Nephron progenitor cell (in vitro differentiated cells): ENCODE measurements around the gene AK1.

Experiments used
- DNase-seq: peaks from one replicate; pipeline ENCODE4 v3.0.0; 2021
- H3K27ac Mint-ChIP-seq: 2 replicates; pipeline ENCODE4 v1.8.0; 2021; ENCODE audit warnings: mild to moderate bottlenecking, moderate library complexity, mixed read lengths
- H3K27me3 Mint-ChIP-seq: 2 replicates; pipeline ENCODE4 v1.8.0; 2021; ENCODE audit warnings: mild to moderate bottlenecking, low read depth, mixed read lengths; ENCODE audit not compliant: poor library complexity
- H3K36me3 Mint-ChIP-seq: 2 replicates; pipeline ENCODE4 v1.8.0; 2021; ENCODE audit warnings: low read depth, mixed read lengths
- H3K4me1 Mint-ChIP-seq: 2 replicates; pipeline ENCODE4 v1.8.0; 2021; ENCODE audit warnings: mixed read lengths
- H3K4me3 Mint-ChIP-seq: 2 replicates; pipeline ENCODE4 v1.8.0; 2021; ENCODE audit warnings: mild to moderate bottlenecking, moderate library complexity, mixed read lengths
- H3K9me3 Mint-ChIP-seq: 2 replicates; pipeline ENCODE4 v1.8.0; 2021; ENCODE audit warnings: mild to moderate bottlenecking, moderate library complexity, mixed read lengths
- CTCF ChIP-seq: fragments of 200-600 bp; sonication (generic); IDR thresholded peaks from 2 replicates; pipeline ENCODE4 v1.5.0; 2021; ENCODE audit warnings: antibody characterized with exemption

AK1 gene

GRCh38 chr9:127863191-127863621, 14.3 kb downstream of the AK1 start:
- DNase-seq: no peak
- TF ChIP-seq CTCF: no peak
- no peak overlapping the region for H3K27ac Mint-ChIP-seq
- H3K27me3 Mint-ChIP-seq: peaks cover 9% of the 10 kb centered on the region
- H3K36me3 Mint-ChIP-seq: no peaks in the 10 kb centered on the region
- H3K9me3 Mint-ChIP-seq: no peaks in the 10 kb centered on the region
- no peak overlapping the region for H3K4me3 Mint-ChIP-seq
- peaks cover 68% of the 10 kb centered on the region for H3K4me1 Mint-ChIP-seq

- DNase-seq: no peak
- Mint-ChIP-seq H3K27me3 (peaks cover 9% of the 10 kb centered on the region), H3K9me3 (no peaks in the 10 kb centered on the region), H3K4me3 (no peak overlapping the region), H3K36me3 (no peaks in the 10 kb centered on the region), H3K4me1 (peaks cover 68% of the 10 kb centered on the region), H3K27ac (no peak overlapping the region)
- TF ChIP-seq CTCF: no peak
These were observed 15.1 kb downstream of the AK1 start for GRCh38 chr9:127862075-127863011.

- no peak for DNase-seq
- TF ChIP-seq CTCF: no peak
- H3K27me3 Mint-ChIP-seq: peaks cover 9% of the 10 kb centered on the region
- H3K9me3 Mint-ChIP-seq: no peaks in the 10 kb centered on the region
- peaks cover 70% of the 10 kb centered on the region for H3K4me1 Mint-ChIP-seq
- H3K36me3 Mint-ChIP-seq: no peaks in the 10 kb centered on the region
- no peak overlapping the region for H3K4me3 Mint-ChIP-seq
- H3K27ac Mint-ChIP-seq: peak overlapping the region; percentile 54
These were observed 16.7 kb downstream of the AK1 start for GRCh38 chr9:127860779-127861178.

- no peak for DNase-seq
- Mint-ChIP-seq H3K27ac (peak overlapping the region; percentile 54), H3K4me1 (peaks cover 67% of the 10 kb centered on the region), H3K9me3 (no peaks in the 10 kb centered on the region), H3K36me3 (no peaks in the 10 kb centered on the region), H3K27me3 (peaks cover 9% of the 10 kb centered on the region), H3K4me3 (no peak overlapping the region)
- no peak for TF ChIP-seq CTCF
These were observed 17.2 kb downstream of the AK1 start for GRCh38 chr9:127860260-127860659.

- TF ChIP-seq CTCF: no peak
- Mint-ChIP-seq H3K27me3 (peaks cover 5% of the 10 kb centered on the region), H3K4me1 (peaks cover 63% of the 10 kb centered on the region), H3K9me3 (no peaks in the 10 kb centered on the region), H3K4me3 (no peak overlapping the region), H3K36me3 (no peaks in the 10 kb centered on the region), H3K27ac (peak overlapping the region; percentile 97)
- no peak for DNase-seq
These were observed 19.4 kb downstream of the AK1 start for GRCh38 chr9:127858041-127858512.
